DOHH2 (cell line): Measurements from ENCODE around the gene ITGBL1.

Experiments used
- H3F3A ChIP-seq: fragments of 200-600 bp; sonication (generic), shearing (Covaris generic); 2 replicates; pipeline ENCODE4 v1.6.0; 2016; ENCODE audit warnings: antibody characterized with exemption, mild to moderate bottlenecking; ENCODE audit not compliant: control insufficient read depth, insufficient read depth
- H3K27ac ChIP-seq: fragments of 200-600 bp; sonication (generic); 2 replicates; pipeline ENCODE4 v1.5.1; 2014; ENCODE audit warnings: low read depth, mild to moderate bottlenecking, low read length, moderate library complexity
- H3K27me3 ChIP-seq: fragments of 200-600 bp; sonication (generic); 2 replicates; pipeline ENCODE4 v1.6.1; 2014; ENCODE audit warnings: mild to moderate bottlenecking, low read length, mixed read lengths; ENCODE audit not compliant: control insufficient read depth
- H3K36me3 ChIP-seq: fragments of 200-600 bp; sonication (generic); 2 replicates; pipeline ENCODE4 v1.6.1; 2014; ENCODE audit warnings: mild to moderate bottlenecking, low read length, moderate library complexity, mixed read lengths; ENCODE audit not compliant: control insufficient read depth
- H3K4me1 ChIP-seq: fragments of 200-600 bp; sonication (generic); 2 replicates; pipeline ENCODE4 v1.6.1; 2014; ENCODE audit warnings: mild to moderate bottlenecking, low read length, mixed read lengths; ENCODE audit not compliant: control insufficient read depth
- H3K4me2 ChIP-seq: fragments of 200-600 bp; sonication (generic); 2 replicates; pipeline ENCODE4 v1.6.0; 2014; ENCODE audit warnings: mild to moderate bottlenecking, low read length, moderate library complexity
- H3K4me3 ChIP-seq: fragments of 200-600 bp; sonication (generic); 2 replicates; pipeline ENCODE4 v1.5.1; 2014; ENCODE audit warnings: mild to moderate bottlenecking, low read length, mixed read lengths
- H3K79me2 ChIP-seq: fragments of 200-600 bp; sonication (generic); 2 replicates; pipeline ENCODE4 v1.6.1; 2014; ENCODE audit warnings: mild to moderate bottlenecking, low read length, mixed read lengths; ENCODE audit not compliant: control insufficient read depth
- H3K9me2 ChIP-seq: fragments of 200-600 bp; sonication (generic); replicated peaks from 2 replicates; pipeline ENCODE4 v1.6.1; 2014; ENCODE audit warnings: mild to moderate bottlenecking, low read length, mixed read lengths; ENCODE audit not compliant: control insufficient read depth
- H3K9me3 ChIP-seq: fragments of 200-600 bp; sonication (generic); 2 replicates; pipeline ENCODE4 v1.6.1; 2014; ENCODE audit warnings: antibody characterized with exemption, low read length, mixed read lengths; ENCODE audit not compliant: control insufficient read depth, insufficient read depth
- H4K20me1 ChIP-seq: fragments of 200-600 bp; sonication (generic); 2 replicates; pipeline ENCODE4 v1.6.0; 2014; ENCODE audit warnings: low read depth, mild to moderate bottlenecking, antibody characterized with exemption, low read length, moderate library complexity; ENCODE audit not compliant: control insufficient read depth, insufficient read depth
- EZH2phosphoT487 ChIP-seq: fragments of 200-600 bp; sonication (generic); IDR thresholded peaks from 2 replicates; pipeline ENCODE4 v1.6.1; 2017; ENCODE audit warnings: borderline replicate concordance, mild to moderate bottlenecking, antibody characterized with exemption, low read length, moderate library complexity, mixed read lengths
- TF ChIP-seq, protein P1 (sequence below): fragments of 200-600 bp; sonication (generic); IDR thresholded peaks from one replicate; pipeline ENCODE4 v1.5.1; 2014; ENCODE audit warnings: antibody characterized with exemption, mild to moderate bottlenecking, low read depth, low read length; ENCODE audit not compliant: poor library complexity, severe bottlenecking

The ITGBL1 gene

DNA sequence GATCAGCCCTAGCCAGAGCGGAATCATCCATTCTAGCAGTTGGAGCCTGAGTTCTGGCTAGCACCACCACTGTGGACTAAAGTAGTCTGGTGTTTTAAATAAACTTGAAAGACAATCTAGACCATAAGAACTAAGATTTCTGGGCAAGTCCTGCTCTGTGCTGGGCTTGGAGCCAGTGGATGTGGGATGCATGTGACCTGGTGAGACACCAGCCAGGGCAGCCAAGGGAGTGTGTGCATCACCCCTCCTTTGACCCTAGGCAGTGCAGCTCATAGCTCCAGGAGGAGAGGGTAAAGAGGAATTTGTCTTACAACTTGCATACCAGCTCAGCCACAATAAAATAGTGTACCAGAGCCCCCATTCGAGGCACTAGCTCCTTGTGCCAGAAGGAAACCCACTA, 21.0 kb downstream of the ITGBL1 start:
- TF ChIP-seq EZH2phosphoT487: no peak
- Histone ChIP-seq H3K4me3 (no peak overlapping the region), H3F3A (no peaks in the 10 kb centered on the region), H3K4me2 (no peak overlapping the region), H3K27me3 (no peaks in the 10 kb centered on the region), H3K79me2 (no peaks in the 10 kb centered on the region), H3K27ac (no peak overlapping the region), H3K4me1 (no peaks in the 10 kb centered on the region), H3K36me3 (no peaks in the 10 kb centered on the region), H3K9me3 (no peaks in the 10 kb centered on the region), H3K9me2 (no peaks in the 10 kb centered on the region), H4K20me1 (no peaks in the 10 kb centered on the region)

DNA sequence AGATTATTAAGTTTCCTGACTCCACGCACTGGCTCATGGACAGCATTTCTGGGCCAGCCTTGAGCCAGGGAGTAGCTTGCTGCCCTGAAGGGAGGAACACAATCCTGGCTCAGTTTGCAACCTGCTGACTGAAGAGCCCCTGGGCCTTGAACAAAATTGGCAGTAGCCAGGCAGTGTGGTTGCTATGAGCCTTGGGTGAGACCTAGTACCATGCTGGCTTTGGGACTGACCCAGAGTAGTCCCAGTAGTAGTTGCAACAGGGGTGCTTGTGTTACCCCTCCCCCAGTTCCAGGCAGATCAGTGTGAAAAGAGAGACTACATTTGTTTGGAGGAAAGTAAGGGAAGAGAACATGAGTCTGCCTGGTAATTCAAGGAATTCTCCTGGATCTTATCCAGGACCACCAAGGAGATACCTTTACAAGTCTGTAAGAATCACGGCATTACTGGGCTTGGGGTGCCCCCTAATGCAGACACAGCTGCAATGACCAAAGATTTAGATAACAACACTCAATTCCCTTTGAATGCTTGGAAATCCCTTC, 22.0 kb downstream of the ITGBL1 start:
- TF ChIP-seq, protein P1, sequence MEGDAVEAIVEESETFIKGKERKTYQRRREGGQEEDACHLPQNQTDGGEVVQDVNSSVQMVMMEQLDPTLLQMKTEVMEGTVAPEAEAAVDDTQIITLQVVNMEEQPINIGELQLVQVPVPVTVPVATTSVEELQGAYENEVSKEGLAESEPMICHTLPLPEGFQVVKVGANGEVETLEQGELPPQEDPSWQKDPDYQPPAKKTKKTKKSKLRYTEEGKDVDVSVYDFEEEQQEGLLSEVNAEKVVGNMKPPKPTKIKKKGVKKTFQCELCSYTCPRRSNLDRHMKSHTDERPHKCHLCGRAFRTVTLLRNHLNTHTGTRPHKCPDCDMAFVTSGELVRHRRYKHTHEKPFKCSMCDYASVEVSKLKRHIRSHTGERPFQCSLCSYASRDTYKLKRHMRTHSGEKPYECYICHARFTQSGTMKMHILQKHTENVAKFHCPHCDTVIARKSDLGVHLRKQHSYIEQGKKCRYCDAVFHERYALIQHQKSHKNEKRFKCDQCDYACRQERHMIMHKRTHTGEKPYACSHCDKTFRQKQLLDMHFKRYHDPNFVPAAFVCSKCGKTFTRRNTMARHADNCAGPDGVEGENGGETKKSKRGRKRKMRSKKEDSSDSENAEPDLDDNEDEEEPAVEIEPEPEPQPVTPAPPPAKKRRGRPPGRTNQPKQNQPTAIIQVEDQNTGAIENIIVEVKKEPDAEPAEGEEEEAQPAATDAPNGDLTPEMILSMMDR: no peak
- TF ChIP-seq EZH2phosphoT487: no peak
- H3K79me2 ChIP-seq: no peaks in the 10 kb centered on the region
- no peaks in the 10 kb centered on the region for H3K36me3 ChIP-seq
- H3K9me3 ChIP-seq: no peaks in the 10 kb centered on the region
- H4K20me1 ChIP-seq: no peaks in the 10 kb centered on the region
- no peak overlapping the region for H3K27ac ChIP-seq
- no peak overlapping the region for H3K4me2 ChIP-seq
- H3K4me3 ChIP-seq: no peak overlapping the region
- H3K9me2 ChIP-seq: no peaks in the 10 kb centered on the region
- no peaks in the 10 kb centered on the region for H3F3A ChIP-seq
- H3K27me3 ChIP-seq: no peaks in the 10 kb centered on the region
- no peaks in the 10 kb centered on the region for H3K4me1 ChIP-seq

- no peaks in the 10 kb centered on the region for H4K20me1 ChIP-seq
- TF ChIP-seq, protein P1: no peak
- no peak for TF ChIP-seq EZH2phosphoT487
These were observed 23.1 kb downstream of the ITGBL1 start for GRCh38 chr13:101475536-101475935.

GRCh38 chr13:101481421-101481820, 28.9 kb downstream of the ITGBL1 start:
- no peaks in the 10 kb centered on the region for H3K9me2 ChIP-seq
- H3K4me1 ChIP-seq: no peaks in the 10 kb centered on the region
- no peak overlapping the region for H3K27ac ChIP-seq
- no peaks in the 10 kb centered on the region for H4K20me1 ChIP-seq
- H3K4me2 ChIP-seq: no peak overlapping the region
- H3K36me3 ChIP-seq: no peaks in the 10 kb centered on the region
- no peaks in the 10 kb centered on the region for H3K79me2 ChIP-seq
- H3K4me3 ChIP-seq: no peak overlapping the region
- no peaks in the 10 kb centered on the region for H3F3A ChIP-seq
- H3K27me3 ChIP-seq: no peaks in the 10 kb centered on the region
- no peaks in the 10 kb centered on the region for H3K9me3 ChIP-seq
- TF ChIP-seq, protein P1: no peak
- no peak for TF ChIP-seq EZH2phosphoT487

More at GRCh38 chr13:101475536-101475935, 23.1 kb downstream of the ITGBL1 start:
- Histone ChIP-seq H3K27ac (no peak overlapping the region), H3K9me3 (no peaks in the 10 kb centered on the region), H3K4me1 (no peaks in the 10 kb centered on the region), H3K27me3 (no peaks in the 10 kb centered on the region), H3K36me3 (no peaks in the 10 kb centered on the region), H3K9me2 (no peaks in the 10 kb centered on the region), H3F3A (no peaks in the 10 kb centered on the region), H3K4me2 (no peak overlapping the region), H3K4me3 (no peak overlapping the region), H3K79me2 (no peaks in the 10 kb centered on the region)
